ENCODE measurements around the gene COX4I1. TPM values are rescaled to one million over a fixed set of nuclear protein-coding genes. Genes with fewer than 3 reads are reported as not detected.

The COX4I1 gene
- total RNA-seq, 1 experiment from 2014 or later, result 554 TPM

DNA sequence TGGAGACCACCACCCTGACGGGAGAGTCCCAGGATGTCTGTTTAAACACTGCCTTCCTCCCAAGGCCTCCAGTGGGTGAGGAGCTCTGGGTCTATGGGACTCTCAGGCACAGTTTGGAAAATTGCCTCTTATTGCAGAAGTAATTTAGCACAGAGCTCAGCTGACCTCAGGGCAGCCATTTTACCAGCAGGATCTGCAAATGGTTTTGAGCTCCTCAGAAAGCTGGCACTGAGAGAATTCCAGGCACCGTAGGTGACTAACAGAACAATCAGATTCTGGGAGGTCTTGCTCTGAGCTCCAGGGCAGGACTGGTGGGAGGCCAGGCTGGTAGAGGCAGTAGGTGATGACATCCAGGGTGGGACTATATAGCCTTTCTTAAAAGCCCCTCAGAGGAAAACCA, 31.3 kb upstream of the COX4I1 start:
- ChIA-PET CTCF (interaction anchor here (0.6 kb wide), 1 partner anchor 79 kb away, joined by 3 read pairs; no protein-coding TSS in a partner anchor), POLR2A (ENCODE audit: low non-redundant PET) (no interaction called here)
- H3K4me1 ChIP-seq (ENCODE audit: insufficient read depth, low read length, poor library complexity, severe bottlenecking), result no peaks in the 10 kb centered on the region
- H3K27me3 ChIP-seq (replicated peaks; ENCODE audit: insufficient read depth, low read depth, low read length, poor library complexity), result no peaks in the 10 kb centered on the region
- no peaks in the 10 kb centered on the region for H3K9me3 ChIP-seq (ENCODE audit: low read depth, low read length, poor library complexity, severe bottlenecking)
- no peak for DNase-seq (ENCODE audit: low spot score)
- no TSS peak for BruUV-seq (replicated peaks)
- H3K27ac ChIP-seq (ENCODE audit: low read depth, low read length, poor library complexity, severe bottlenecking), result no peak overlapping the region
- intact Hi-C loops (cut with micrococcal nuclease; ENCODE audit: unreplicated experiment), result no loop called here
- no peaks in the 10 kb centered on the region for H3K36me3 ChIP-seq (ENCODE audit: insufficient read depth, low read length, poor library complexity, severe bottlenecking)
- no peak overlapping the region for H3K4me3 ChIP-seq (ENCODE audit: low read depth, low read length, poor library complexity, severe bottlenecking)
- TF ChIP-seq CTCF (conservative IDR thresholded peaks at IDR 0.05; ENCODE audit: low read depth, low read length) (no peak), EZH2 (IDR thresholded peaks at IDR 0.05; ENCODE audit: borderline replicate concordance, low read depth, low read length, poor library complexity, severe bottlenecking) (no peak)

- no peaks in the 10 kb centered on the region for H3K4me1 ChIP-seq (ENCODE audit: insufficient read depth, low read length, poor library complexity, severe bottlenecking)
- TF ChIP-seq CTCF (conservative IDR thresholded peaks at IDR 0.05; ENCODE audit: low read depth, low read length) (no peak), EZH2 (IDR thresholded peaks at IDR 0.05; ENCODE audit: borderline replicate concordance, low read depth, low read length, poor library complexity, severe bottlenecking) (no peak)
- H3K36me3 ChIP-seq (ENCODE audit: insufficient read depth, low read length, poor library complexity, severe bottlenecking), result no peaks in the 10 kb centered on the region
- H3K4me3 ChIP-seq (ENCODE audit: low read depth, low read length, poor library complexity, severe bottlenecking), result no peak overlapping the region
- ChIA-PET CTCF (interaction anchor here (0.6 kb wide), 1 partner anchor 49 kb away, joined by 3 read pairs; no protein-coding TSS in a partner anchor), POLR2A (ENCODE audit: low non-redundant PET) (no interaction called here)
- no peaks in the 10 kb centered on the region for H3K9me3 ChIP-seq (ENCODE audit: low read depth, low read length, poor library complexity, severe bottlenecking)
- intact Hi-C loops (cut with micrococcal nuclease; ENCODE audit: unreplicated experiment), result no loop called here
- BruUV-seq (replicated peaks), result no TSS peak
- no peaks in the 10 kb centered on the region for H3K27me3 ChIP-seq (replicated peaks; ENCODE audit: insufficient read depth, low read depth, low read length, poor library complexity)
- H3K27ac ChIP-seq (ENCODE audit: low read depth, low read length, poor library complexity, severe bottlenecking), result no peak overlapping the region
- no peak for DNase-seq (ENCODE audit: low spot score)
Observed at GRCh38 chr16:85770741-85771140, 28.8 kb upstream of the COX4I1 start.

GRCh38 chr16:85773044-85773443, 26.5 kb upstream of the COX4I1 start:
- no peak for DNase-seq (ENCODE audit: low spot score)
- H3K27ac ChIP-seq (ENCODE audit: low read depth, low read length, poor library complexity, severe bottlenecking), result no peak overlapping the region
- no TSS peak for BruUV-seq (replicated peaks)
- H3K4me1 ChIP-seq (ENCODE audit: insufficient read depth, low read length, poor library complexity, severe bottlenecking), result no peaks in the 10 kb centered on the region
- ChIA-PET CTCF (no interaction called here), POLR2A (ENCODE audit: low non-redundant PET) (no interaction called here)
- TF ChIP-seq EZH2 (IDR thresholded peaks at IDR 0.05; ENCODE audit: borderline replicate concordance, low read depth, low read length, poor library complexity, severe bottlenecking) (no peak), CTCF (conservative IDR thresholded peaks at IDR 0.05; ENCODE audit: low read depth, low read length) (no peak)
- intact Hi-C loops (cut with micrococcal nuclease; ENCODE audit: unreplicated experiment), result no loop called here
- H3K9me3 ChIP-seq (ENCODE audit: low read depth, low read length, poor library complexity, severe bottlenecking), result no peaks in the 10 kb centered on the region
- H3K36me3 ChIP-seq (ENCODE audit: insufficient read depth, low read length, poor library complexity, severe bottlenecking), result peaks cover 14% of the 10 kb centered on the region
- H3K27me3 ChIP-seq (replicated peaks; ENCODE audit: insufficient read depth, low read depth, low read length, poor library complexity), result no peaks in the 10 kb centered on the region
- H3K4me3 ChIP-seq (ENCODE audit: low read depth, low read length, poor library complexity, severe bottlenecking), result no peak overlapping the region

All from A673 (cell line).